GM21423 (cell line): ENCODE data around the gene SLC37A1.

ENCODE experiments used
- ATAC-seq: cut with Tn5 transposase; IDR thresholded peaks from one replicate; pipeline ENCODE4 v1.9.1; 2021; ENCODE audit warnings: mild to moderate bottlenecking, moderate library complexity; ENCODE audit not compliant: unreplicated experiment

SLC37A1 gene

DNA sequence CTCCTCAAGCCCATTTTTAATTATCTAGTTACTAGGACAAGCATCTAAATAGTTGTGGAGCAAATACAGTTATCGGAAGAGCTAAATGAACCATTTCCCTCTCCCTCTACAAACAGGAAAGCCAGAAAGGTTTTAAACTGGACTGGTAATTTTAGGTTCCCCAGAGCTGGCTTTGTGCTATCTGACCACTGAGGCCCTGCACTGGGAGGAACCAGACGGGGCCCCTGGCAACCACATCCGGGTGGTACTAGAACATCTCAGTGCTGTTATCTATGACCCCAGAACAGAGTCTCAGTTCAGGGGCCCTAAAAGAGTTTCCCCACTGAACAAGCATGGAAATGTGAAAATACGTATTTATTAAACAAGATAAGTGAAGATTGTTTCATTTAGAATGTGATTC lies 9.9 kb upstream of the SLC37A1 start:
- ATAC-seq: no peak

GRCh38 chr21:42505090-42505726 lies 8.4 kb upstream of the SLC37A1 start:
- ATAC-seq: peak; percentile 91

DNA sequence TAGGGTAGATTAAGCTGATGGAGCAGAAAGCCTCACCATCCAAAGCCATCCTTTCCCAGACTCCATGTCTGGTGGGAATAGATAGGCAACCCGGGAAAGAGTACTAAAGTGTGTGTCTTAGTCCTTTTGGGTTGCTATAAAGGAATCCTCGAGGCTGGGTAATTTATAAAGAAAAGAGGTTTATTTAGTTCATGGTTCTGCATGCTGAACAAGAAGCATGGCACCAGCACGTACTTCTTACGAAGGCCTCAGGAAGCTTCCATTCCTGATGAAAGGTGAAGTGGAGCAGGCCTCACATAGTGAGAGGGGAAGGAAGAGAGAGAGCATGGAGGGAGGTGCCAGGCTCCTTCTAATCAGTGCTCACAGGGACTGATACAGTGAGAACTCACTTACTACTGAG lies 6.2 kb upstream of the SLC37A1 start:
- no peak for ATAC-seq

- ATAC-seq: no peak
Observed at GRCh38 chr21:42508371-42508770, 5.3 kb upstream of the SLC37A1 start.

DNA sequence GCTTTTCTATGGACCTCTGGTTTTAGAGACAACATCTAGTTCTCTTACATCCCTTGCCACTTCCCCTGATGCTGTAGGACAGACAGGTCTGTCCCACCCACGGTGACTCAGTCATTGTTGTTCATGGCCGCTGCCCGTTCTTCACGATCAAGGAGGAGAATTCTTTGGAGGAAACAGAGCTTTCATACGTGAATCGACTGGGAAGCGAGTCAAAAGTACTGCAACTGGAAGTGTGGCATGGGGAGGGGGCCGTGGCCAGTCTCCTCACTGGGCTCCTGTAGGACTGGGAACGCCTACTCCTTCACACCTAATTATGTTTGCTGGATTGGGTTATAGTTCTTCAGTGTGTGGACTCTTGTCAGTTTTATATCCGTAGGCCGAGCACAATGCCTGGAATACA lies 4.4 kb upstream of the SLC37A1 start:
- no peak for ATAC-seq

- ATAC-seq: no peak
Observed at GRCh38 chr21:42512346-42513034, 1.2 kb upstream of the SLC37A1 start.

- ATAC-seq: peak; percentile 61
Observed at GRCh38 chr21:42513985-42514882, 582 bp downstream of the SLC37A1 start.

DNA sequence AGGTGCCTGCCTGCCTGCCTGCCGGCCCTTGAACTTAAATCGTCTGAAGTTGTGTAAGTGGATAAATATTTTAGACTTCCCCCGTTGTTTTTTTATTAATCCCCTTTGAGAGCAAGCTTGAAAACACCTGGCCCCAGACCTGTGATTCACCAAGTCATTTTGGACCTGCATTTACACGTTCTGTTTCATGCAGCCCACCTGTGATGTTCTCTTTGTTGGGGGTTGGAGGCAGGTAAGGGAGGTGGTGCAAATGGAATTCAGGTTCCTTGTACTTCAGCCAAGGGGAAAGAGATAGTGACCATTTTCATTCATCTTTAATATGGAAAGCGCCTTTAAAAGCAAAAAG lies 1.2 kb downstream of the SLC37A1 start:
- no peak for ATAC-seq

DNA sequence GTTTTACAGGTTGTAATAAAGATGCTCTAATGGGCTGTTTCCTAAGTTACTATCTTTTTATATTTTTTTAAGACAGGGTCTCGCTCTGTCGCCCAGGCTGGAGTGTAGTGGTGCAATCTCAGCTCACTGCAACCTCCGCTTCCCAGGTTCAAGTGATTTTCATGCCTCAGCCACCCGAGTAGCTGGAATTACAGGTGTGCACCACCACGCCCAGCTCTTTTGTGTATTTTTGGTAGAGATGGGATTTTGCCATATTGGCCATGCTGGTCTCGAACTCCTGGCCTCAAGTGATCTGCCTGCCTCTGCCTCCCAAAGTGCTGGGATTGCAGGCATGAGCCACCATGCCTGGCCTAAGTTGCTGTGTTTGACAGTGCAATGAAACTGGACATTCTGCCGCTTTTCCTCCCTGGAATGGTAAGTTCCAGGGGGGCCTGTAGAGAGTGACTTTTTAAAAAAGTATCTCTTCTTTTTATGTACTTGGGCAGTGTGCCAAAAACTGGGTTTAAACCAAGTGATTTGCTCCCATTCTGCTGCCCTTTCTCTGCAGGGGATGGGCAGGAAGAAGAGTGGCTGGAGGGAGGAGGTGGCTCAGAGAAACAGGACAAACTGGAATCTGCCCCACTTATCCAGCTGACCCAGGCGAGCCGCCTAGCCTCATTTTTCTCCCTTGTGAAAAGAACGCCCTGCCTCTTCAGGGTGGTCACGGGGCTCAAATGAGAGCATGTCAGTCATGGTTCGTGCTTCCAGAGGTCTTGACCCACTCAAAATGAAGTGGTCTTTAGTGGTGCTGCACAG lies 2.3 kb downstream of the SLC37A1 start:
- ATAC-seq: no peak

DNA sequence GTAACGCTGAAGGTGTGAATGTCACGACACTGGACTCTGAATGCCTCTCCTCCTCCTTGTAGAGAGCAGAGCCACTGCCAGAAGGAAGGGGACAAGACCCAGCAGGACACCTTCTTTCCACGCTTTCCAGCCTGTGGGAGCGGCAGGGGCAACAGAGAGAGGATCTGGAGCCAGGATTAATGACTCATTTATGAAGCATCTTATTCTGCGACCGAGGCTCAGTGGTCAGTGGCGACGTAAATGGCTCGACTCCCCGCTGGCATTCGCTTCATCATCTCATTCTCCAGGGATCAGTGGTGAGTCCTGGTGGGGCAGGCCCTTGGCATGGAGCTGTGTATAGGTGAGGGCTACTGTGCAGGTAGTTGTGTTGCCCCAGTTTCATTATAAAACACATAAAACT lies 4.6 kb downstream of the SLC37A1 start:
- no peak for ATAC-seq

DNA sequence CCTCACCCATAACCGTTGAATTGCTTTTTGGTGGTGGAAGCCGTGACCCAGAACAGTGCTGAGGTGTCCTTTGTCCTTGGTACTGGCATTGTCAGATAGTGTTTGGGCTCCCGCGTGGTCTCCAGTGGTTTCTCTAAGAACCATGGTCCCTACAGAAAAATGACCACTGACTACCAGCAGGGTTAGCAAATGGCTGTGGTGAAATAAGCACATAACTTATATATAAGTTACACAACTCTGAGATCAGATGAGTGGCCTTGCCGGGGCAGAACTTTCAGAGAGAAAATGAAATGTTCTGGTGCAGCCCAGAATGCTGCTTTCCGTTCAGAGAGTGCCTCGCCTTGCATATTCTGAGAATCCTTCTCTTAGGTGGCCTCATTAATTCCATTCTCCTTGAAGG lies 5.0 kb downstream of the SLC37A1 start:
- ATAC-seq: no peak

DNA sequence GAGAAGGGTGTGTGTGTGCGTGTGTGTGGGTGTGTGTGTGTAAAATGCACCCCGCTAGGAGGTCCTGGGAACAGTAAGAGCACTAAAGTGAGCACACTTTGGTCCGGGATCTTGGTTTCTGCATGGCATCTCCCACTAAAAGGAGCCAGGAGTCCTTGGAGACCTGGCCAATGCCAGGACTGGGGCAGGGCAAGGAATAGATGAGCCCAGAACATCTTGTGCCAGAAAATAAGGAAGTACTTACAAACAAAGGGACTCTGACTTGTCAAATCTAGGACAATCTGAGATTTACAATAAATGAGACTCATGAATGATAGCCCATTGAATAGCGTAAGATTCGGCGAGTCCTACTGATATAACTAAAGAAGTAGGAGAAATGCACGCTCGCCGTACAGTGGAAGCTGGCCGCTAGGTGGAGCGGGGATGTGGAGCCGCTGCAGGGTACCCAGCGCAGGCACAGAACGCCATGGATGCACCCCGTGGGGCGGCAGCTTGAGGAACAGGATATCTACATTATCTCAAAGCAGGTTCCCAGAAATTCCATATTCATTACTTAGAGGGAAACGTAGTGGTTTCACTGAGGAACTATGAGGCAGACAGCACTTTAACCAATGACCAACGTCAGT lies 7.1 kb downstream of the SLC37A1 start:
- ATAC-seq: no peak

DNA sequence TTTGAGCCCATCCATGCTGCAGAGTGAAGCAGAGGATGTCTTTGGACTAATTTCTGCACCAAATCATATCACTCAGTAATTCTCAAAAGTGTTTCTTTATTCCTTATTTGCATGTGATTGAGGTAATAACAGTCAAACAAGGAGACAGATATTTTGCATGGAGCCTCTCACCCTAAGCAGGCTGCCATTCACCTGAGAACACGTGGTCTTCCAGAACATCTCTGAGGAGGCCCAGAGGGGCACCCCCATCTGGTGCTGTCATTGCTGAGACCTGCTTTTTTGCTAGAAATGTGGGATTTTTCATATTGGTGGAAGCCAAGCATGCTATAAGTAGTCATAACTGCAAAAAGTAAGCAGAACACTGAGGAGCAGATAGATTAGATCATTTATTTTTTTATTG lies 7.7 kb downstream of the SLC37A1 start:
- no peak for ATAC-seq

GRCh38 chr21:42521805-42522204 lies 8.2 kb downstream of the SLC37A1 start:
- no peak for ATAC-seq

DNA sequence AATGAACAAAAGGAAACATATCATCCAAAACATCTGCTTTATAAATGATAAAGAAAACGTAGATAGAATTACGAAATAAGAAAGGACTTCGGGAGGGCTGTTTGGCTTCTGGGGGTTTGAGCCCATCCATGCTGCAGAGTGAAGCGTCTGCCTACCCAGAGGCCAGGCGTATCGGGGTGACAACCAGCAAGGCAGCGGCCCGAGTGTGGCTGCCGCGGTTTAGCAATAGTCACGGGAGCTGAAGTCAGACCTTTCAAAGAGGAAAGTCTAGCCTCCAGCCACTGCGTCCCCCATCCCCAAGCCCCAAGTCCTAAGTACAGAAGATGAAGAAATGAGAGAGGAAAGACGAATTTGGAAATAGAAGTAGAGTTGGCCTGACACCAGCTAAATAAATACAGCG lies 8.6 kb downstream of the SLC37A1 start:
- ATAC-seq: no peak

DNA sequence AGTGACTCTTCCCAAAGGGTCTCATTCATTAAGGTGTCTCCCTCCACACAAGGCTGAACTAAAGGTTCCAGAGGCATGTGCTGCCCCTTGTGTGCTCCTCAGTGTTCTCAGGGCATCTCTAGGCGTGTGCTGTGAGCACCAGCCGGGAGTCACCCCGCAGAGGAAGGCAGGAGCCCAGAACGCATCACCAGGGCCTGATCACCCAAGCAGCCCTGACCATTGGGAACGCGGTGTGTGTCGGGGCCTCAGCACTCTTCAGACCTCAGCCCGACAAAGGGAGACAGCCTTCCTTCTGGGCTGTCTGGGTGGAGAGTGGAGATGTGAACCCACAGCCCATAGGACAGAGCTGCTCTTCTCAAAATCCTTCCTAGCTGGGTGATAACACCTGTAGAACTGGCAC lies 9.1 kb downstream of the SLC37A1 start:
- no peak for ATAC-seq

DNA sequence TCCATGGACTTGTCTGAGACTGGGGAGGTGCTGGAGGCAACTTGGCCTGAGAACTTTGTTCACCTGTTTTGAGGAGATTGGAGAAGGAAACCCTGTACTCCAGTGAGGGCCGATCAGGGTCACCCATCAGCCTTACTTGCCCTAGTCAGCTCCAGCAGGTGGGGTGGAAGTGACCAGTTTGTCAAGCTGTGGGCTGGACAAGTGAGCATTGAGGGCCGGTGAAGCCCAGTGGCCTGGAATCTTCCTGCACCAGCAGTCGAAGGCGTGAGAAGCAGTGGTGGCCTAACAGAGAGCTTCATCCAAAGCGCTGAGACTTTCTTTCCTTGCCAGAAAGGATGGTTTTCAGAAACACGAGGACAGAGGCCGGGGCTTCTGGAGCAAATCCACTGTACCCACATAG lies 9.6 kb downstream of the SLC37A1 start:
- ATAC-seq: no peak

DNA sequence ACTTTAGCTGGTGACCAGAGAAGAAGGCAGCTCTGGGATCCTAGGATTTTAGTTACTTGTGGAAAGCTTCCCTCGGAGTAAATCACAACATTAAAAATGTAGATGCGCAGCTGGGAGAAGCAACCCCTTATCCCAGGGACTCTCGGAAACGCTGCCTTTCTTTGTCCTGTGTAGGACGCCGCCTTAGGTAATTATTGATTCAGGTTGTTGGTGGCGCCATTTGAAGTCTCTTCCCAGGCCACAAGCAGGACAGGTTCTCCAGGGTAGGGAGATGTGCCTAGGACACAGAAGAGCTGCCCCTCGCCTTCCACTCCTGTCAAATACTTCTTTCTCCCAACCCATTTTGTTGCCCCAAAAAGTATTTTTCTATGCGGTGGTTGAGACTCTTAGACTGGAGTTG lies 10.3 kb downstream of the SLC37A1 start:
- no peak for ATAC-seq

- ATAC-seq: peak; percentile 67
Observed at GRCh38 chr21:42524341-42525028, 10.8 kb downstream of the SLC37A1 start.

DNA sequence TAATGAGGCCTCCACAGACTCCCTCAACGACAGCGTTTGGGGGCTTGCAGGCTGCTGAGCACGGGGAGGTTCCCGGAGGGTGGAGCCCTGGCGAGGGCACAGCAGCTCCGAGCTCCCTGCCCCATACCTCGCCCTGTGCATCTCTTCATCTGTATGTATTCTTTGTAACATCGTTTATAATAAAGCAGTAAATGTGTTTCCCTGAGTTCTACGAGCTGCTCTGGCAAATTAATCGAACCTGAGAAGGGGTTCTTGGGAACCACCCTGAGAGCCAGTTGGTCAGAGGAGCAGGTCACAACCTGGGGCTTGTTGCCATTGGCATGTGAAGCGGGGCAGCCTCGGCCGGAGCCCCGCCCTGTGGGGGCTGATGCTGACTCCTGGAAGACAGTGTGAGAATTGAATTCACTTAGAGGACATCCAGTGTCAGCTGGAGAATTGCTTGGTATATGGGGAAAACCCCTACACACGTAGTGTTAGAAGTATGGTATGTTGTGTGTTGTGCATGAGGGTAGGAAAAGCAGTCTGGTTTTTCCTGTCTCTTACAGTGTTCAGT lies 11.5 kb downstream of the SLC37A1 start:
- ATAC-seq: peak; percentile 28
